K562 (cell line): ENCODE results near the gene CSRNP2. TPM values are rescaled to one million over a fixed set of nuclear protein-coding genes. Genes with fewer than 3 reads are reported as not detected.

ENCODE experiments used
- BRCA1 ChIP-seq, 2 experiments: fragments of 450-650 bp in 1 of 2; sonication (generic) in 1 of 2; formaldehyde crosslinking in 1 of 2; IDR thresholded peaks; 2 replicates each; pipeline versions ENCODE4 v1.5.0 to v1.6.1; 2017 to 2020; ENCODE audit warnings: mild to moderate bottlenecking in 1 of 2, missing genetic modification reagents in 1 of 2
- CHD7 ChIP-seq: fragments of 200-600 bp; sonication (generic); IDR thresholded peaks from one replicate; pipeline ENCODE4 v1.6.1; 2012; ENCODE audit warnings: mild to moderate bottlenecking, low read depth, low read length, inconsistent platforms
- KLF1 ChIP-seq: fragments of 450-650 bp; IDR thresholded peaks from 2 replicates; pipeline ENCODE4 v1.6.1; 2016; ENCODE audit warnings: missing genetic modification characterization, missing compliant biosample characterization
- NCOA1 ChIP-seq: fragments of 450-650 bp; IDR thresholded peaks from 2 replicates; pipeline ENCODE4 v1.6.1; 2016; ENCODE audit warnings: low read depth
- PHF20 ChIP-seq: fragments of 450-650 bp; IDR thresholded peaks from 2 replicates; pipeline ENCODE4 v1.6.1; 2018; ENCODE audit not compliant: partially characterized antibody
- RBFOX2 ChIP-seq: fragments of 200-400 bp; formaldehyde crosslinking; IDR thresholded peaks from 2 replicates; pipeline ENCODE4 v1.6.1; 2017; ENCODE audit warnings: low read depth, mild to moderate bottlenecking, low read length, moderate library complexity
- RBM39 ChIP-seq: fragments of 200-400 bp; formaldehyde crosslinking; optimal IDR thresholded peaks from 2 replicates; pipeline ENCODE3; 2018; ENCODE audit warnings: low read depth, low read length
- ZBTB7A ChIP-seq: IDR thresholded peaks from 2 replicates; pipeline ENCODE4 v1.6.1; 2011; ENCODE audit warnings: low read depth, mild to moderate bottlenecking, low read length, moderate library complexity, borderline replicate concordance; ENCODE audit not compliant: control insufficient read depth
- ZNF12 ChIP-seq: sonication (generic); formaldehyde crosslinking; IDR thresholded peaks from 2 replicates; pipeline ENCODE4 v1.4.0; 2020; ENCODE audit warnings: mild to moderate bottlenecking, missing genetic modification reagents
- ZNF124 ChIP-seq: sonication (generic); formaldehyde crosslinking; IDR thresholded peaks from 2 replicates; pipeline ENCODE4 v1.8.1; 2022; ENCODE audit warnings: missing genetic modification reagents
- ZNF431 ChIP-seq: sonication (generic); formaldehyde crosslinking; IDR thresholded peaks from 2 replicates; pipeline ENCODE4 v1.8.0; 2022; ENCODE audit warnings: mild to moderate bottlenecking, missing genetic modification reagents
- ZNF512 ChIP-seq: IDR thresholded peaks from 2 replicates; pipeline ENCODE4 v1.6.1; 2016; ENCODE audit warnings: missing genetic modification characterization, missing compliant biosample characterization
- ZNF639 ChIP-seq, 2 experiments: fragments of 200-800 bp in 1 of 2; sonication (Bioruptor generic) in 1 of 2; sonication (generic) in 1 of 2; formaldehyde crosslinking in 1 of 2; IDR thresholded peaks in 1 of 2; conservative IDR thresholded peaks in 1 of 2; 2 replicates each; pipeline versions ENCODE4 v1.5.0 to v1.6.1; 2016 to 2020; ENCODE audit warnings: missing compliant biosample characterization in 1 of 2, missing genetic modification characterization in 1 of 2, missing genetic modification reagents in 1 of 2
- polyA plus RNA-seq, 8 experiments: library from polyadenylated mRNA; depleted of rRNA in 4 of 8; stranded (reverse) in 5 of 8; unstranded in 3 of 8; fragments of >200 nt; fragmentation: Nextera tagmentation in 2 of 8; fragmentation: Illumina TruSeq in 1 of 8; extraction: Ambion mirVana in 2 of 8; extraction: Trizol in 1 of 8; gene quantifications; 2 replicates each; pipeline versions ENCODE4 v1.2.1 to v1.2.3, GENCODE V29; 2011 to 2014; ENCODE audit warnings: inconsistent platforms in 1 of 8, missing spikeins in 1 of 8
- total RNA-seq, 7 experiments: library from RNA; depleted of rRNA in 6 of 7; stranded (reverse); fragments of >200 nt in 6 of 7; fragmentation: Illumina TruSeq in 2 of 7; extraction: Trizol in 2 of 7; gene quantifications; 2 replicates each; pipeline versions ENCODE4 v1.2.1 to v1.2.3, GENCODE V29; 2011 to 2021; ENCODE audit warnings: low replicate concordance in 1 of 7

CSRNP2 gene
- total and polyA plus RNA-seq, 9 of the 15 experiments (the other 6 are each of a cell fraction or from before 2014, with no cell fraction given), result 1.6 to 13.9 (median 5.9) TPM

- TF ChIP-seq ZNF639 (CRISPR knock-in tag; conservative IDR thresholded peaks at IDR 0.05 in 1 of 2, IDR thresholded peaks at IDR 0.05 in 1 of 2), result no peak
- no peak for TF ChIP-seq RBM39
- no peak for TF ChIP-seq RBFOX2
- TF ChIP-seq ZNF12 (CRISPR knock-in tag), result no peak
- TF ChIP-seq KLF1 (tag), result no peak
- no peak for TF ChIP-seq ZNF431 (CRISPR knock-in tag)
- TF ChIP-seq ZBTB7A, result no peak
- TF ChIP-seq BRCA1 (IDR thresholded peaks at IDR 0.05), result no peak
- no peak for TF ChIP-seq BRCA1 (CRISPR knock-in tag; IDR thresholded peaks at IDR 0.05)
- no peak for TF ChIP-seq CHD7
- no peak for TF ChIP-seq NCOA1
- no peak for TF ChIP-seq ZNF124 (CRISPR knock-in tag)
- no peak for TF ChIP-seq ZNF512
- no peak for TF ChIP-seq PHF20
These were observed 49.8 kb downstream of the CSRNP2 start (continued) for GRCh38 chr12:51033457-51034089.
